ENCODE measurements around the gene GSTO1. TPM values are rescaled to one million over a fixed set of nuclear protein-coding genes. Genes with fewer than 3 reads are reported as not detected.

GSTO1 gene
- total and polyA plus RNA-seq, 9 of the 15 experiments (the other 6 are each of a cell fraction or from before 2014, with no cell fraction given), result 136 to 592 (median 237) TPM

GRCh38 chr10:104297697-104298660 is 43.3 kb downstream of the GSTO1 start:
- ATAC-seq (peak; percentile 98), FAIRE-seq (peak; percentile 56), DNase-seq (ENCODE audit: extremely low read depth in 1 of 4, low spot score in 3 of 4) (peak; percentile 46 to 65 (median 56))
- TF ChIP-seq PML (IDR thresholded peaks at IDR 0.05; ENCODE audit: low read length) (no peak), ZFP36 (IDR thresholded peaks at IDR 0.05; ENCODE audit: low read depth, low read length, partially characterized antibody) (peak; percentile 50), CTCF (IDR thresholded peaks at IDR 0.05 in 2 of 3, conservative IDR thresholded peaks at IDR 0.05 in 1 of 3; ENCODE audit: insufficient read depth in 2 of 3, low read depth in 1 of 3, low read length in 3 of 3) (peak; percentile 63 to 83 (median 81)), THRAP3 (IDR thresholded peaks at IDR 0.05; ENCODE audit: borderline replicate concordance) (no peak), KLF16 (IDR thresholded peaks at IDR 0.05) (0 out of 2 replicates have a peak, but pooled peaks have one; percentile 25), MAZ (CRISPR knock-in tag; conservative IDR thresholded peaks at IDR 0.05 in 1 of 2, IDR thresholded peaks at IDR 0.05 in 1 of 2) (0 out of 4 replicates have a peak, but pooled peaks of 1 of the 2 experiments have one; percentile 18)
- intact Hi-C loops (cut with micrococcal nuclease), result no loop called here
- Histone ChIP-seq H3K9ac (ENCODE audit: insufficient read depth in 1 of 2, low read depth in 2 of 2, low read length in 2 of 2) (no peak overlapping the region), H3K27ac (ENCODE audit: extremely low read depth, low read depth, low read length) (no peak overlapping the region), H3K4me2 (ENCODE audit: insufficient read depth, low read length) (no peak overlapping the region; the same call in 1 of the 2 replicates), H2AFZ (ENCODE audit: low read depth, low read length) (peak overlapping the region; percentile 51), H4K20me1 (replicated peaks; ENCODE audit: control insufficient read depth, insufficient read depth, low read length) (no peaks in the 10 kb centered on the region), H3K4me1 (replicated peaks in 1 of 2; ENCODE audit: control insufficient read depth in 2 of 2, insufficient read depth in 2 of 2, low read length in 2 of 2) (no peaks in the 10 kb centered on the region; a peak in 1 of 5 replicates), H3K79me2 (ENCODE audit: control insufficient read depth, insufficient read depth, low read length) (no peaks in the 10 kb centered on the region), H3K36me3 (ENCODE audit: control insufficient read depth, insufficient read depth, low read length) (no peaks in the 10 kb centered on the region), H3K9me3 (replicated peaks; ENCODE audit: control insufficient read depth, insufficient read depth, low read depth, low read length) (no peaks in the 10 kb centered on the region), H3K27me3 (ENCODE audit: control insufficient read depth in 2 of 2, insufficient read depth in 2 of 2, low read length in 2 of 2) (peaks cover 0 to 2% of the 10 kb centered on the region in 2 experiments; a peak in 1 of 5 replicates), H3K9me1 (ENCODE audit: control insufficient read depth, insufficient read depth, low read length) (no peaks in the 10 kb centered on the region), H3K4me3 (no peak overlapping the region)
- no TSS peak for BruUV-seq (replicated peaks)
- ChIA-PET POLR2A (interaction anchor here (0.6 to 0.8 kb wide), 2 partner anchors 56 to 238 kb away, joined by 3 to 4 read pairs; partner anchors contain the start of gene CFAP58), CTCF (ENCODE audit: low intra/inter-chr PET ratio) (no interaction called here)
- in situ Hi-C loops (cut with MboI), result loop anchor here (10.0 kb wide), 1 partner anchor 47 kb away; no protein-coding TSS in a partner anchor
- 20% methylated on average over 16 of the region's 17 CpGs for WGBS (ENCODE audit: insufficient coverage, low coverage, missing lambda C conversion rate)
